GM12878 (cell line): ENCODE measurements around the gene LY9. TPM values are rescaled to one million over a fixed set of nuclear protein-coding genes. Genes with fewer than 3 reads are reported as not detected.
A peak's percentile ranks its signal among the peaks of the same experiment; 100 is the strongest.
"Not testable (repeated sequence)": the region's sequence is repeated elsewhere in the genome, so short reads cannot be mapped to it uniquely, and the experiment has no call there.

Experiments
- ATAC-seq: fragments of 200-7000 bp; cut with Tn5 transposase; 3 replicates; pipeline ENCODE4 v1.9.1; 2020; ENCODE audit warnings: mild to moderate bottlenecking, moderate library complexity
- BruUV-seq: library from RNA; stranded (reverse); fragments of 400-500 nt; replicated peaks from 2 replicates; lab custom pipeline; 2021; lab: Mats Ljungman, UMichigan
- CTCF ChIA-PET: fragments of 300-600 bp; sonication (Branson Sonifier 250); formaldehyde crosslinking; extraction: SDS; loops from one replicate; lab custom pipeline; 2021; ENCODE audit warnings: inconsistent platforms; lab: Yijun Ruan, JAX
- POLR2A ChIA-PET: fragments of 350-600 bp; formaldehyde crosslinking; extraction: SDS; loops from one replicate; lab custom pipeline; 2021; ENCODE audit warnings: inconsistent platforms; lab: Charles Lee
- RAD21 ChIA-PET: fragments of 300-600 bp; sonication (Branson Sonifier 250); formaldehyde crosslinking; loops from one replicate; lab custom pipeline; 2023; ENCODE audit warnings: antibody characterized with exemption; ENCODE audit not compliant: unreplicated experiment; lab: Charles Lee
- SMC1A ChIA-PET: fragments of 300-600 bp; sonication (Branson Sonifier 250); formaldehyde crosslinking; loops from one replicate; lab custom pipeline; 2023; ENCODE audit not compliant: unreplicated experiment, uncharacterized antibody; lab: Charles Lee
- DNase-seq: peaks from one replicate; pipeline ENCODE4 v3.0.0-alpha.2; 2011; ENCODE audit warnings: low read depth, low spot score
- FAIRE-seq: peaks from 3 replicates; lab custom pipeline; 2011; peaks lifted over from hg19 to GRCh38; lab: Jason Lieb, UNC
- H2AFZ ChIP-seq: 2 replicates; pipeline ENCODE4 v1.6.0; 2011; ENCODE audit warnings: low read depth, low read length, control low read depth; ENCODE audit not compliant: control insufficient read depth
- H3K27ac ChIP-seq: 2 replicates; pipeline ENCODE4 v1.5.1; 2011; ENCODE audit warnings: control low read depth; ENCODE audit not compliant: control insufficient read depth, insufficient read depth
- H3K27me3 ChIP-seq, 2 experiments: replicated peaks in 1 of 2; 2 replicates each; pipeline versions ENCODE4 v1.6.0 to v1.6.1; 2011; ENCODE audit warnings: low read length in 1 of 2; ENCODE audit not compliant: control insufficient read depth in 2 of 2, insufficient read depth in 2 of 2
- H3K36me3 ChIP-seq, 2 experiments: 2 replicates each; pipeline ENCODE4 v1.5.1; 2011; ENCODE audit warnings: low read length in 1 of 2; ENCODE audit not compliant: control insufficient read depth in 2 of 2, insufficient read depth in 2 of 2
- H3K4me1 ChIP-seq: 2 replicates; pipeline ENCODE4 v1.6.1; 2011; ENCODE audit warnings: mild to moderate bottlenecking, low read length, moderate library complexity, mixed read lengths; ENCODE audit not compliant: control insufficient read depth, insufficient read depth
- H3K4me2 ChIP-seq: 2 replicates; pipeline ENCODE4 v1.6.0; 2011; ENCODE audit warnings: control low read depth; ENCODE audit not compliant: control insufficient read depth, insufficient read depth
- H3K4me3 ChIP-seq: fragments of 200-600 bp; sonication (generic); 2 replicates; pipeline ENCODE4 v1.5.1; 2016
- H3K79me2 ChIP-seq: 2 replicates; pipeline ENCODE4 v1.6.0; 2011; ENCODE audit warnings: low read length; ENCODE audit not compliant: control insufficient read depth, insufficient read depth
- H3K9ac ChIP-seq: 2 replicates; pipeline ENCODE4 v1.8.0; 2011; ENCODE audit warnings: low read length, control low read depth, mixed read lengths; ENCODE audit not compliant: control insufficient read depth, insufficient read depth
- H3K9me3 ChIP-seq: replicated peaks from 3 replicates; pipeline ENCODE4 v1.5.1; 2011; ENCODE audit warnings: mild to moderate bottlenecking, low read length; ENCODE audit not compliant: control insufficient read depth, insufficient read depth
- H4K20me1 ChIP-seq: 2 replicates; pipeline ENCODE4 v1.6.0; 2011; ENCODE audit not compliant: control insufficient read depth, insufficient read depth
- IKZF2 ChIP-seq, 2 experiments: fragments of 450-650 bp; IDR thresholded peaks; 2 replicates each; pipeline ENCODE4 v1.6.1; 2017; ENCODE audit warnings: mild to moderate bottlenecking in 2 of 2, moderate library complexity in 2 of 2
- KAT2A ChIP-seq: conservative IDR thresholded peaks from 2 replicates; pipeline ENCODE4 v1.6.1; 2011; ENCODE audit warnings: low read depth, low read length; ENCODE audit not compliant: control insufficient read depth
- KDM1A ChIP-seq: fragments of 200-600 bp; sonication (generic); IDR thresholded peaks from 2 replicates; pipeline ENCODE4 v1.6.1; 2016; ENCODE audit warnings: borderline replicate concordance
- MEF2A ChIP-seq: IDR thresholded peaks from 2 replicates; pipeline ENCODE4 v1.6.1; 2011; ENCODE audit warnings: low read depth, mild to moderate bottlenecking, low read length, moderate library complexity; ENCODE audit not compliant: insufficient read depth
- POLR2A ChIP-seq: IDR thresholded peaks from 2 replicates; pipeline ENCODE4 v1.6.1; 2011; ENCODE audit warnings: low read depth, mild to moderate bottlenecking, low read length
- RAD51 ChIP-seq: fragments of 450-650 bp; IDR thresholded peaks from 2 replicates; pipeline ENCODE4 v1.6.1; 2016; ENCODE audit warnings: moderate library complexity, mild to moderate bottlenecking, inconsistent platforms
- RUNX3 ChIP-seq: IDR thresholded peaks from 2 replicates; pipeline ENCODE4 v1.6.1; 2012; ENCODE audit warnings: low read length, inconsistent platforms
- ZNF217 ChIP-seq: fragments of 450-650 bp; IDR thresholded peaks from 2 replicates; pipeline ENCODE4 v1.6.1; 2017; ENCODE audit warnings: antibody characterized with exemption, mild to moderate bottlenecking
- WGBS: methylation state at CpG from one replicate; pipeline ENCODE4 v1.1.6; 2016; ENCODE audit warnings: low lambda C conversion rate; ENCODE audit not compliant: insufficient replicate concordance, insufficient coverage; ENCODE audit errors: missing lambda C conversion rate; 5-methylcytosine and 5-hydroxymethylcytosine counted together
- in situ Hi-C: fragments of 300-500 bp; cut with MboI; formaldehyde crosslinking; loops from 9 replicates; pipeline ENCODE4 v1.14.3; 2018; ENCODE audit warnings: mixed read lengths
- intact Hi-C: fragments of 100-400 bp; cut with micrococcal nuclease; formaldehyde crosslinking; loops from one replicate; pipeline ENCODE4 v1.14.2; 2022; ENCODE audit not compliant: unreplicated experiment
- polyA plus RNA-seq, 11 experiments: library from polyadenylated mRNA; depleted of rRNA in 4 of 11; unstranded in 6 of 11; stranded (reverse) in 5 of 11; fragments of >200 nt; fragmentation: Nextera tagmentation in 4 of 11; fragmentation: Illumina TruSeq in 1 of 11; extraction: Ambion mirVana in 4 of 11; extraction: Trizol in 1 of 11; gene quantifications; 1 replicate in 1 of 11; 2 replicates in 10 of 11; pipeline versions ENCODE4 v1.2.1 to v1.2.3, GENCODE V29; 2011 to 2016; ENCODE audit warnings: inconsistent platforms in 2 of 11, missing spikeins in 2 of 11, low read depth in 1 of 11
- total RNA-seq, 4 experiments: library from RNA; depleted of rRNA in 3 of 4; stranded (reverse); fragments of >200 nt in 3 of 4; fragmentation: Illumina TruSeq in 1 of 4; extraction: Trizol in 1 of 4; gene quantifications; 2 replicates each; pipeline versions ENCODE4 v1.2.1 to v1.2.3, GENCODE V29; 2013 to 2021
- TF ChIP-seq, protein P1 (sequence below): IDR thresholded peaks from 2 replicates; pipeline ENCODE4 v1.6.1; 2011; ENCODE audit warnings: low read depth, mild to moderate bottlenecking, low read length, moderate library complexity, borderline replicate concordance; ENCODE audit errors: extremely low read depth
- TF ChIP-seq, protein P2 (sequence below): IDR thresholded peaks from 2 replicates; pipeline ENCODE4 v1.6.1; 2012; ENCODE audit warnings: low read depth, low read length, improper control_type of control experiment

Gene LY9
- total and polyA plus RNA-seq, 10 of the 15 experiments (the other 5 are each of a cell fraction or from before 2014, with no cell fraction given) = 2.7 to 12.5 (median 9.0) TPM

- TF ChIP-seq, protein P1, sequence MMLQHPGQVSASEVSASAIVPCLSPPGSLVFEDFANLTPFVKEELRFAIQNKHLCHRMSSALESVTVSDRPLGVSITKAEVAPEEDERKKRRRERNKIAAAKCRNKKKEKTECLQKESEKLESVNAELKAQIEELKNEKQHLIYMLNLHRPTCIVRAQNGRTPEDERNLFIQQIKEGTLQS = no peak
- TF ChIP-seq KDM1A (0 out of 2 replicates have a peak, but pooled peaks have one; percentile 38), RAD51 (0 out of 2 replicates have a peak, but pooled peaks have one; percentile 32), IKZF2 (IDR thresholded peaks at IDR 0.05) (peak; percentile 99), MEF2A (0 out of 2 replicates have a peak, but pooled peaks have one; percentile 11), ZNF217 (peak; percentile 99), KAT2A (no peak), RUNX3 (peak; percentile 90), POLR2A (no peak)
- TF ChIP-seq, protein P2, sequence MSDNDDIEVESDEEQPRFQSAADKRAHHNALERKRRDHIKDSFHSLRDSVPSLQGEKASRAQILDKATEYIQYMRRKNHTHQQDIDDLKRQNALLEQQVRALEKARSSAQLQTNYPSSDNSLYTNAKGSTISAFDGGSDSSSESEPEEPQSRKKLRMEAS = no peak
Measured at GRCh38 chr1:160781914-160782689, 13.9 kb upstream of the LY9 start (continued).

DNA sequence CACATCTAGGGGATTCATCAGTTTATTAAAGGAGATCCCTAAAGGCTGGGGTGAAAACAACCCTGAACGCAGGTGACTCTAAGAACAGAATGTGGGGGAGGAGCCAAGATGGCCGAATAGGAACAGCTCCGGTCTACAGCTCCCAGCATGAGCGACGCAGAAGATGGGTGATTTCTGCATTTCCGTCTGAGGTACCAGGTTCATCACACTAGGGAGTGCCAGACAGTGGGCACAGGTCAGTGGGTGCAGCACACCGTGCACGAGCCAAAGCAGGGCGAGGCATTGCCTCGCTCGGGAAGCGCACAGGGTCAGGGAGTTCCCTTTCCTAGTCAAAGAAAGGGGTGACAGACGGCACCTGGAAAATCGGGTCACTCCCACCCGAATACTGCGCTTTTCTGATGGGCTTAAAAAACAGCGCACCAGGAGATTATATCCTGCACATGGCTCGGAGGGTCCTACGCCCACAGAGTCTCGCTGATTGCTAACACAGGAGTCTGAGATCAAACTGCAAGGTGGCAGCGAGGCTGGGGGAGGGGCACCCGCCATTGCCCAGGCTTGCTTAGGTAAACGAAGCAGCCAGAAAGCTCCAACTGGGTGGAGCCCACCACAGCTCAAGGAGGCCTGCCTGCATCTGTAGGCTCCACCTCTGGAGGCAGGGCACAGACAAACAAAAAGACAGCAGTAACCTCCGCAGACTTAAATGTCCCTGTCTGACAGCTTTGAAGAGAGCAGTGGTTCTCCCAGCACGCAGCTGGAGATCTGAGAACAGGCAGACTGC is 12.8 kb upstream of the LY9 start:
- in situ Hi-C loops, H3K9ac ChIP-seq, intact Hi-C loops, H4K20me1 ChIP-seq, H3K4me3 ChIP-seq, POLR2A ChIA-PET, H2AFZ ChIP-seq, H3K27me3 ChIP-seq, ATAC-seq, H3K36me3 ChIP-seq, H3K9me3 ChIP-seq, H3K79me2 ChIP-seq, DNase-seq, FAIRE-seq: not testable (repeated sequence)
- Histone ChIP-seq H3K4me2 (peak overlapping the region; percentile 32), H3K27ac (peak overlapping the region; percentile 57; the same call in 1 of the 2 replicates), H3K4me1 (peaks cover 23% of the 10 kb centered on the region)
- WGBS = 92% methylated on average over 24 of the region's 25 CpGs
- SMC1A ChIA-PET = interaction anchor here (1.1 to 4.6 kb wide), 2 partner anchors 13 to 48 kb away, joined by 4 to 60 read pairs; no protein-coding TSS in a partner anchor
- TSS peak; percentile 91 for BruUV-seq
- RAD21 ChIA-PET = interaction anchor here (8.9 kb wide), 1 partner anchor 51 kb away, joined by 193 read pairs; no protein-coding TSS in a partner anchor
- CTCF ChIA-PET = interaction anchor here (1.2 to 9.4 kb wide), 5 partner anchors 35 to 207 kb away, joined by 4 to 188 read pairs (median 12); no protein-coding TSS in a partner anchor
